GM20431 (cell line): Measurements from ENCODE around the gene IQGAP3.

Experiments used
- in situ Hi-C: fragments of 300-500 bp; cut with MseI, MboI; formaldehyde crosslinking; loops from one replicate; pipeline ENCODE4 v1.15.0; 2020; ENCODE audit warnings: low sequenced_read_pairs; ENCODE audit not compliant: unreplicated experiment

The IQGAP3 gene

DNA sequence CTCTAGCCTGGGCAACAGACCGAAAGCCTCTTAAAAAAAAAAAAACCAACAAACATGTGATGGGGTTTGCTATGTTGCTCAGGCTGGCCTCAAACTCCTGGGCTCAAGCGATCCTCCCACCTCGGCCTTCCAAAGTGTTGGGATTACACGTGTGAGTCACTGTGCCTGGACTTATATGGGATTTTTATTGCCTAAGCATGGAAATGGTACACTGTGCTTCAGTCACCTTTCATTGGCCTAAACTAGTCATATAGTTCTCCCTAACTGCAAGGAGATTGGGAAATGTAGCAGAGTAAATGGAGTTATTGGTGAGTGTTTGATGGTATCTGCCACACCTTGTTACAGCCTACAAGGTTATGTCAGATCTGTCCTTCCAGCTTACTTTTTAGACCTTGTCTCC lies 54.6 kb downstream of the IQGAP3 start:
- in situ Hi-C loops: no loop called here

DNA sequence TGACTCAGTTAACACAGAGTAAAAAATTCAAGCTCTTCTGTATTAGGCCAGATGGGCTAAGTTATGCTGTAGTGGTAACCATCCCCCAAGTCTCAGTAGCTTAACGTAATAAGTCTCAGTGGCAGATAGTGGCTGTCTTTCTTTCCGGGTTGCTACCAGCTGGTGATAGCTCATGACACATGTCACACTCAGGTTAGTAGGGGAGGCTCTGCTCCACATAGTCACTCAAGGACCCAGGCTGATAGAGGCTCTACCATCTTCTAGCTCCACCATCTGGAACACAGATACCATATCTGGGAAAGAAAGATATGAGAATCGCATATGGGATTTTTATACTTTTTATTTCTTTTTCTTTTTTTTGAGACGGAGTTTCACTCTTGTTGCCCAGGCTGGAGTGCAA lies 55.5 kb downstream of the IQGAP3 start:
- in situ Hi-C loops: no loop called here

DNA sequence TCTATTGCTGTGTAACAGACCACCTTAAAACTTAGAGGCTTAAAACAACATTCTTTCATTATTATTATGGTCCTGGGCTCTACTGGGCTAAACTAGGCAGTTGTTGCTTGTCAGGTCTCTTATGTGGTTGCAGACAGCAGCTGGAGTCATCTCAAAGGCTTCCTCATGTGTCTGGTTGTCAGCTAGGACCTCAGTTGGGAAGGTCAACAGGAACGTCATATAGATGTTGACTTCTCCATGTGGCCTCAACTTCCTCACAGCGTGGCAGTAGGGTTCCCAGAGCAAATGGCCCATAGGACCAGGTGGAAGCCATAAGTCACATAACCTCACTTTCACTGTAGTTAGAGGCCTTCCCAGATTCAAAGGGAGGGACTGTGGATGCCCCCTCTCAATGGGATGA lies 56.4 kb downstream of the IQGAP3 start:
- in situ Hi-C loops: no loop called here

DNA sequence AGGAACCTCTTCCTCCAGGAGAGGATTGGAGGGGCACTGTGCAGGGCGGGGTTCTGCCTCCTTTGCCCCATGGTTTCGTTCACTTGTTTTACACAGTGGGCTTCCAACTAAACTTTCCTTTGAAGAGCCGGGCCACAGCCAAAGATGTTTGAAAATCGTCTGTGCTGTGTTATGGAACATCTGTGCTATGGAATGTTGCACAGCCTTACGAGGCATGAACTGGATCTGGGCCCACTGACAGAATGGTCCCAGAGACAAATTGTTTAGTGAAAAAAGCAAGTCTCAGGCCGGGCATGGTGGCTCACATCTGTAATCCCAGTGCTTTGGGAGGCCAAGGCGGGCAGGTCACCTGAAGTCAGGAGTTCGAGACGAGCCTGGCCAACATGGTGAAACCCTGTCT lies 59.2 kb downstream of the IQGAP3 start:
- in situ Hi-C loops: no loop called here

DNA sequence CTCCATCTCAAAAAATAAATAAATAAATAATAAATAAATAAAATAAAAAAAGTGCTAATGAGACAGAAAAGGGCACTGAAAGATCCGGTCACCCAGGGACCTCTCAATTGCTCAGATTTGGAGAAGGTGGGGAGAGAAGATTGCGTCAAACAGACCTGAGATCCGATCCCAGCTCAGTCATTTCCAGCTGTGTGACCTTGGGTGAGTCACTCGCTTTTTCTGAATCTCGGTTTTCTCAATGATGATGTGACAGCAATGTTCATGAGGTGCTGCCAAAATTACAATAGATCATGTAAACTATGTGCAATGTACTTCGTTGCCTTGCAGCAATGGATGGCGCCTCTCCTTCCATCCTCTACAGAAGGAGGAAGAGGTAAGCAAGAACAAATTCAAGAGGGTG lies 60.7 kb downstream of the IQGAP3 start:
- in situ Hi-C loops: no loop called here

DNA sequence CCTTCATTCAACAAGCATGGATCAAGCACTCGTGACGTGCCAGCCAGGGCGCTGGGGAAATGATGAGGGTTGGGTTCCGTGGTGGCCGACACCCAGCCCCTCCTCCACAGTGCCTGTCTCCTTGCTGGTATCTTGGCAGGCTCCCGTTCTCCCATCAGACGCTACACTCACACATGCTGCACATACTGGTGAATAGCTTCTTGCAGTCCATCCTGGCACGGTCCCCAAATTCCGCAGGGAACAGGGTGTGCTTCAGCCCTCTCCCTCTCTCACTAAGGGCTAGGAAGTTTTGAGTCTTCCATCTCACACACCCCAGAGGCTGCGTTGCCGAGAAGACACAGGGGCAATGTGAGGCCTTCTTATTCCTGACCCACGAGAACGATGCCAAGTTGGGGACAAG lies 61.7 kb downstream of the IQGAP3 start:
- in situ Hi-C loops: no loop called here

DNA sequence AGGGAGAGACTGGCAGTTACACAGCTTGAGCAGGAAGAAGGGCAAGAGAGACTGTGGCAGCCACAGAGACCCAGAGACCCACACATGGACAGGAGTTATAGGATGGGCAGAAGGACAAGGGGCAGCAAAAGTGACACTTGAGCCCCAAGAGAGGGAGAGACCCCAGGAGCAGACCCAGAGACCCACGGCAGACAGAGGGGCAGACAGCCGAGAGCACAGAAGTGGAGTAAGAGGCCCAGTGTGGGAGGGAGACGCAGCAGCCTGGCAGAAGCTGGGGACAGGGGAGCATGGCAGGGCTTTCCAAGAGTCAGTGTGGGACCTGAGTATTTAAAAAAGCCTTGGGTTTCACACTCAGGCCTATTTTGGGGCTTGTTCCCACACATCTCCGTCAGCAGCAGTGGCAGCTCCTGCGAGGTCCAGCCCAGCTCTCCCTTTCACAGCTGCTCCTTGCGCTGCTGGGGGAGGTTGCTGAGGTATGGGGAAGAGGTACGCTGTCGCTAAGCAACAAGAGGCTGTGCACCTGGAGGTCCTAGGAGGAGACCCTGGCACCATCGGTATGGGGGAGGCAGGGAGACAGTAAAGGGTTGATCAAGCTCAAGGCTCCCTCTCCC lies 62.8 kb downstream of the IQGAP3 start:
- in situ Hi-C loops: no loop called here

DNA sequence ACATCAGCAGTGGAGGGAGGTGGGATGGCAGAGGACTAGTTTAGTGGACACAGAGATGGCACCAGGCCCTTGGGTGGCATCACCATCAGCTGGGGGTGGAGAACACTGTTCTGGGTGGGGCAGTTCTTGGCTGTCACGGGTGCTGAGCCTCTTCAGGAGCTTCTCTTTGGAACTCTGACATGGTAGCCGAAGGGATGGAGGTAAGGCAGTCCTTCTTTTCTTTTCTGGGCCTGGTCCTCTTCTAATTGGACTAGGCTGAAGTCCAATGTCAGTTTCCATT lies 63.5 kb downstream of the IQGAP3 start:
- in situ Hi-C loops: no loop called here

DNA sequence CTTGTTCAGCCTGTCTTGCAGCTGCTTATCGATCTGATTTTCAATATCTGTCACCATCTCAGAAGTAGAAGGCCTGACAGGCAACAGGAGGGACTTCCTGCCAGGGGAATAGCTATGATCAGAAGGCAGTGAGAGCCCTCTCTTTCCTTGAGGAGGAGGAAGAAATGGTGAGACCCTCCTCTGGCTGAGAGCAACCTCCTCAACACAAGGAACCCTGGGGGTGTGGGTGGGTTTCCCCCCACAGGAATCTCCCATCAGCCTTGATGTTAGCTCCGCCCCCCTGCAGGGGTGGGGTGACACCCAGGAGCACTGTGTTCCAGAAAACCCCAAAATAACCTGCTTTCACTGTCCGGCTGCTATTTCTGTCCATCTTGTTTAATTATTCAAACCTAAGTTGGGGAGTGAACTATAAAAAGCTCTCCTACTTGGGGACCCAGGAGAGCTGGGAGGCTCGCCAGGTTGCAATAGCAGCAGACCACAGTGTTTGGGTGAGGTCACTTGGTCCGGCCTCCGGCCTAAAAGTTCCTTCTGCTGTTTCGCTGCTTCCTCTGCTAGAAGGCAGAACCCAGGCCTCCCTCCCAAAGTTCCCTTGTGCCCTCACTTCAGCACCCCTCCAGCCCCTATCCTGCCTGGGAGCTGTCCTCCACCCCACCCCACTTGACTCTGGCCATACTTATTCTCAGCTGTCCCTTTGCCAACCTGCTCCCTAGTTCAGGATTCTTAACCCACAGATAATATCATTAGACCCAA lies 64.0 kb downstream of the IQGAP3 start:
- in situ Hi-C loops: no loop called here

DNA sequence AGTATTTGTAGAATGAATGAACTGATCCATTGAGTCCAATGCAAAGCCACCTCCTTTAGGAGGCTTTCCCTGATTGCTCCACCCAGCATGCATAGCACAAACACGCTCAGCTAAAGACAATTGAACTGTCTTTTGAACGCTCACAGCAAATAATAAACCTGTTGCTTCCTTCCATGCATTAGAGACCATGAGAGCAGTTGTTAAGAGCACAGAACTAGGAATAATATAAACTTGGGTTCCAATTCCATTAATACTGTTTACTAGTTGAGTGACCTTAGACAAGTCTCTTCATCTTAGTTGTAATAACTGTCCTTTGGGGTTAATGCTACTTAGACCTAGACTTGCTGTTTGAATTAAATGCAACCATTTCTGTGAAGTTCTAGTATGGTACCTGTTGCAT lies 65.9 kb downstream of the IQGAP3 start:
- in situ Hi-C loops: no loop called here

DNA sequence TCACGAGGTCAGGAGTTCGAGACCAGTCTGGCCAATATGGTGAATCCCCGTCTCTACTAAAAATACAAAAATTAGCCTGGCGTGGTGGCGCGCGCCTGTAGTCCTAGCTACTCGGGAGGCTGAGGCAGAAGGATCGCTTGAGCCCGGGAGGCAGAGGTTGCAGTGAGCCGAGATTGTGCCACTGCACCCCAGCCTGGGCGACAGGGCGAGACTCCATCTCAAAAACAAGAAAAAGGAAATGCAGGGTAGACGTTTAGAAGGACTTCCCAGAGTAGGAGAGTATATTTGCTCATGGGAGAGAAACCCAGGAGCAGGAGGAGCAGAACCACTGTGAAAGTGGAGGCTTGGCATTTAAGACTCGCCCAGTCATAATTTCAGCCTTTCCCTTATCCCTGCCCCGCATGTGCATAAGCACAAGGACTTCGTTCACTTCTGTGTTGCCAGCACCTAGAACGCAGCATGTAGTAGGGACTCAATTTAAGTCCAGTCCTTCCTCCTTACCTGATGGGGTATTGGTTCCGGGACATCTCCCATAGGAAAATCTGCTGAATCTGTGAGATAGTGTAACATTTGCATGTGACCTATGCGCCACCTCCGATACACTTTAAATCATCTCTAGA lies 66.6 kb downstream of the IQGAP3 start:
- in situ Hi-C loops: no loop called here

DNA sequence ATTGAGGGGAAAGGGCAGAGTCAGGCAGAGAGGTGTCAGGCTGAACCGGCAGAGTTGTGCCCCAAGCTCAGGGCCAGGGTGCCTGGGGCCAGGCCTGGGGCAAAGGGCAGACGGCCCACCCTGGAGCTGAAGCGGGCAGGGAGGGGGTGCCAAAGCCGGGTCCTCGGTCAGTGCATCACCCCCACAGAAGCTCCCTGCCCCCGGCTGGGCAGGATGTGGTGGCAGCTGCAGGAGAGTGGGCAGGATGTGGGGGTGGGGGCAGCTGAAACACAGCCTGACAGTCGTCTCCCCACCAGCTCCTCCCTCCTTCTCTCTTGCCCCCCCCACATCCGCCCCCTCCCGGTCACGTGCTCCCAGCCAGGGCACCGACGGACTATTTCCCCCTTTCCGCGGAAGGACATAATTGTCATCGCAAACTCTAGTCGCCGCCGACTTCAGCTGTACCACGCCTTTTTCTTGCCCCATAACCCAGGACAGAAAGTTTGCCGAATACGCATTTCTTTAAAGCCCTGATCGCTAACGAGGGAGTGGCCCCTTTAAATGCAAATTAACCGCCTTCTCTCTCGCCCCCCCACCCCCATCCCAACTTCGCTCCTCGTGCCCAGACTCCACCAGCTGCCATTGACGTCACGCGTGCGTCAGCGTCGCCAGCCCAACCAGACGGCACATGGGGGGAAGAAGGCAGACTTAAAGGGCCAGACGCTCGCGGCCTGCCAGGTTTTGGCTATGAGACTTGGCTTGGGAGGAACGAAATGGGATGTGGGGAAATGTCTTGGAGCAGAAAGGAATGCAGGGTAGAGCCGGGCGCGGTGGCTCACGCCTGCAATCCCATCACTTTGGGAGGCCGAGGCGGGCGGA lies 67.3 kb downstream of the IQGAP3 start:
- in situ Hi-C loops: no loop called here

DNA sequence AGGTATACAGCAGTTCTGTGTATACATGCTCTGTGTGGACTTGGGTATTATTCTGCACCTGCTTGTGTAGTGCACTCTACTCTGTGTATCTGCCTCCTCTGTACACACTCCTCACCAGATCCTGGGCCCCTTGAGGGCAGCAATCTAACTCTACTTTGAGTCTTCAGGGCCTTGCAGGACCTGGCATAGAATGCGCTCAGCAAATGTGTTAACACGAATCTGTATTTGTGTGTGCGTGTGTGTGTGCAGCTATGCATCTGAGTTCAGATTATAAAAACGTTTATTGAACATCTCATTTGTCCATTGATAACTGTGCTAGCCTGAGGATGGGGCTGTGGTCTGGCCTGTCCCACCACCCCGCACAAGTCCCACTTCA lies 67.9 kb downstream of the IQGAP3 start:
- in situ Hi-C loops: no loop called here

DNA sequence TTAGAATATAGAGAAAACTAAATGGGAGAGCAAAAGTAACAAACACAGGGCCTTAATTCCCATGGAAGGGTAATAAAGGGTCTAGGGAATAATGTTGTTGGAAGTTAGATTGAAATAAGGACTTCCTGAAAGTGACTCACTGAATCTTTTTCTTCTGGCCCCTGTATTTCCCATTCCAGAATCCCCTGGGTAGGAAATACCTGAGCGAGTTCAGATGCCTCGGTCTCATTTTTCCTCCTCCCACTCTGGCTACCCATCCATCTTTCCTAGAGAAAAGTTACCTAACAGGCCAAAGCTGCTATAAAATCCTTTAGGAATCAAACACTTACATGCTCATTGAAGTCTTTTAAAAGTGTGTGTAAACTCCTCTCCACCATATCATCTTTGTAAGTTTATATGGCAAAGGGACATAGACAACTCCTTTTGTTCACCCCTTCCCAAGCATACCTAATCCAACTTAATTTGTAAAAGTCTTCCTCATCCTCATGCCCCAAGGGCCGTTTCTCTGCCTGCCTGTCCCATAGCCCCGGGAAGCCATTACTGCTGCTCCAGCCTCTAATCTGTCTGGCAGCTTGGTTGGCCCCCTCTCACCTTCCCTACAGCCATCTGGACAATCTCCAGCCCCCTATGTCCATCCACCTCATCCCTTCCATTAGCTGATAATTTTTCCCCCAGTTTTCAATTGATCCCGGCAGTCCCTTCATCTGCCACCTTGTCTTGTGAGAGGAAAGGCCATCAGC lies 68.5 kb downstream of the IQGAP3 start:
- in situ Hi-C loops: no loop called here

DNA sequence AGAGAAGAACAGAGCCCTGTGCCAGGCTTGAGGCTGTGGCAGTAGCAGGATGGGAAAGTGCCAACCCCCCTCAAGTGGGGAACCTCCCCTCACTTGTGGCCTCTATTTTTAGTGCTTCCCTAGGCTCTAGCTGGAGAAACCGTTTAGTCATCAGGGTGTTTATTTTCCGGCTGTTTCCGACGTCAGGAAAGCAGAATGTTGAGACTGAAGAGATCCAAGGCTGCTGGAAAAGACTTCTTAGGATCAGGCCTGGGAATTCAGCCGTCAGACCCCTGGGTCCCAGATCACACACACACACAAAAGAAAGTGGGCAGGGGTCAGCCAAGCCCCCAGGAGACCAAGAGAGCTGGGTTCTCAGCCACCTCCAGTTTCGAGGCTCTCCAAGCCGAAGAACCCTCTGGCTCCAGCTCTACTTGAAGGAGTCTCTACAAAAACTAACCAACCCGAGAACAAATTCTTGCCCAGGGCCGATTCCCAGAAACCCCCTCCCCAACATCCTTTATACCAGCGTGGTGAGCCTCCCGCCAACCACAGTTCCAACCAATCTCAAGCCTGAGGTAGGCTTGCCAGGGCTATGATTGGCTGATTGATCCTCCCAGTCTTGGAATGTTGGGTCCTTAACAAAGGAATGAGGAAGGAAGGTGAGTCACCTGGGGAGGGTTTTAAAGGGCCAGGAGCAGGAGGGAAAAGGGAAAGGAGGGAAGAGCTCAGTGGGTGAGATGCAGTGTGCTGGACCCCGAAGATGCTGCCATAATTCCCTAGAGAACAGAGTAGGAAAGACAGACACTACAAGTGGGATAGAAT lies 69.3 kb downstream of the IQGAP3 start:
- in situ Hi-C loops: no loop called here

DNA sequence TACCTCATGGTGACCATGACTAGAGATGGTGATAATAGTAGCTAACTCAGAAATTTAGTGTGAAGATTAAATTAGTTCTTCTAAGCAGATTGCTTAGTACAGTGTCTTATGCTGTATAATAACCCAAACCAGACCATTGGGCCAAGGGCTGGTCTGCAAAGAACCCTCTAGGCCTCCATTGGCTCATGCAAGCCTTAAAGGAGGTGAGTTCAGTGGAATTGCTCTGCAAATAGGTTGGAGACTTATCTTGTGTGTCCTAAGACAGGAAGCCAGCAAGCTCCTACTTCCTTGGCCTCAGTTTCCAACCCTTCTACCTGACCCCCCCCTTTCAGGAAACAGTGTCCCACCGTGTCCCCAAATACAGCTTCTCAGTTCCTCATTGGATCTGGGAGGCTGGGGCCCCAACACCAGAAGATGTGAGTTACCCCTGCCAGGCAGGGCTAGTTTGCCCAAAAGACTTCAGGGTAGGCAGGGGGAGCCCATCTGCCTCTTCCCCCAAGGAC lies 69.9 kb downstream of the IQGAP3 start:
- in situ Hi-C loops: no loop called here

DNA sequence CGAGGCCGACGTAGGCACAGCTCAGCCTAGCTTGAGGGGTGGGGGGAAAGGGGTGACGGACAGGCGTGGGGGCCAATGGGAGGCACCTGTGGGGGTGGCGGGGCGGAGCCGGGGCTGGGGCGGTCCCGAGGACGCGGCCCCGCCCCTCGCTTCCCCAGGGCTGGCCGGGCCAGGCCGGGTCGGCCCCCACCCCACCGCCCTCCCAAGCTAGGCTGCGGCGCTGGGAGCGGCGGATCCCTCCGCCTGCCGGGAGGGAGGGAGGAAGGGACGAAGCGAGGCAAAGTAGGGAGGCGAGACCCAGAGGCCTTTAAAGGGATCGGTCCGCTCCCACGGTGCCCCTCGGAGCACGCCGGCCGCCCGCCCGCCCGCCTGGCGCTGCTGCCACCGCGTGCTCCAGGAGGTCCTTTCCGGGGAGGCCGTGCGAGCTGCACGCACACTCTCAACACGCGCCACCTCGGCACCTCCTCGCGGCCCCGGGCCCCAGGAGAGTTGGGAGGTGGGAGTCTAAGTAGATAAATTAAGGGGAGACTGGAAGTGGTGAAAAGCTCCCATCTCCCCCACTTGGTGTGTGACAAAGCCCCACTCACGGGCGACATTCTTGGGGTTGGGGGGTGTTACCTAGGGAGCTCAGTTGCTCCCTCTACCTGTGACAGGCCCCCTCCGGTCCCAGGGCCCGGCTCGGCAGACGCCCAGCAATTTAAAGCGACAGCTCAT lies 71.4 kb downstream of the IQGAP3 start:
- in situ Hi-C loops: no loop called here

DNA sequence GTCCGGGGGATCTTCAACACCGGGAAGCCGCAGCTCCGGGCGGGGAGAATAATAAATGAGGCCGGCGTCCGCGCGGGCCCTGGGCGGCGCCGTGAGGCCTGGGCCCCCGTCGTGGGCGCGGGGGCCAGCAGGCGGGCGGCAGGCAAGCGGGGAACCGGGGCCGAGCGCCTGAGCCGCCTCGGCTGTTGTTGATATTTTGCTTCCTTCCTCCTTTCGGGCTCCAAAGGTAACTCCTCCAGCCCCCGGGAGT lies 71.9 kb downstream of the IQGAP3 start, which contains the start of gene MEF2D:
Gene MEF2D (minus strand): TSS at position 233 of the 250 bp plus-strand sequence. CDS start 17,483 bp downstream, outside the sequence.
- in situ Hi-C loops: no loop called here
